Gastroesophageal sphincter (tissue), 4 donors: ENCODE results near the gene FAM228B. TPM values are rescaled to one million over a fixed set of nuclear protein-coding genes. Genes with fewer than 3 reads are reported as not detected.

Source experiments
- ATAC-seq: fragments of 150-250 bp; one replicate; pipeline ENCODE4 v1.9.1; 2016; ENCODE audit warnings: mild to moderate bottlenecking, moderate library complexity
- H3K27ac ChIP-seq, 4 donors: fragments of 200-600 bp; sonication (generic) in 3 of 4; 1 replicate in 3 of 4; 2 replicates in 1 of 4; pipeline ENCODE4 v1.5.1; 2016 to 2019
- H3K27me3 ChIP-seq: fragments of 200-600 bp; sonication (generic); one replicate; pipeline ENCODE4 v1.5.1; 2019
- H3K36me3 ChIP-seq, 2 donors: fragments of 200-600 bp; sonication (generic); one replicate each; pipeline ENCODE4 v1.5.1; 2019; ENCODE audit warnings: control low read depth in 1 of 2
- H3K4me1 ChIP-seq, 3 donors: fragments of 200-600 bp; sonication (generic); 1 replicate in 2 of 3; 2 replicates in 1 of 3; pipeline ENCODE4 v1.5.1; 2016 to 2019; ENCODE audit warnings: control low read depth in 2 of 3
- H3K4me3 ChIP-seq, 2 donors: fragments of 200-600 bp; sonication (generic); one replicate each; pipeline ENCODE4 v1.5.1; 2019; ENCODE audit warnings: mild to moderate bottlenecking in 1 of 2, moderate library complexity in 1 of 2
- H3K9me3 ChIP-seq, 3 donors: fragments of 200-600 bp; sonication (generic); one replicate each; pipeline ENCODE4 v1.5.1; 2017 to 2019; ENCODE audit warnings: control low read depth in 2 of 3
- CTCF ChIP-seq, 4 experiments: fragments of 200-600 bp in 2 of 4; fragments of 450-650 bp in 2 of 4; sonication (generic) in 1 of 4; IDR thresholded peaks; one replicate each; pipeline ENCODE4 v1.5.1; 2017 to 2019; ENCODE audit warnings: antibody characterized with exemption in 4 of 4, mild to moderate bottlenecking in 2 of 4, moderate library complexity in 2 of 4
- EP300 ChIP-seq: sonication (generic); formaldehyde crosslinking; IDR thresholded peaks from one replicate; pipeline ENCODE4 v1.6.1; 2017; ENCODE audit warnings: antibody characterized with exemption, mild to moderate bottlenecking
- POLR2A ChIP-seq, 2 donors: fragments of 450-650 bp; IDR thresholded peaks; one replicate each; pipeline ENCODE4 v1.6.1; 2017; ENCODE audit warnings: antibody characterized with exemption in 2 of 2, mild to moderate bottlenecking in 2 of 2, moderate library complexity in 1 of 2
- POLR2AphosphoS5 ChIP-seq: sonication (generic); formaldehyde crosslinking; IDR thresholded peaks from one replicate; pipeline ENCODE4 v1.6.1; 2017; ENCODE audit warnings: antibody characterized with exemption
- WGBS, 2 donors: methylation state at CpG; one replicate each; pipeline ENCODE4 v1.1.5; 2018; ENCODE audit warnings: low coverage in 1 of 2; 5-methylcytosine and 5-hydroxymethylcytosine counted together
- total RNA-seq, 4 donors: library from RNA; depleted of rRNA; stranded (reverse); fragments of >200 nt; gene quantifications; one replicate each; pipeline ENCODE4 v1.1.0, GENCODE V29; 2016

The FAM228B gene
- total RNA-seq, 4 donors from 2014 or later, result 24.0 to 45.5 (median 30.9) TPM

DNA sequence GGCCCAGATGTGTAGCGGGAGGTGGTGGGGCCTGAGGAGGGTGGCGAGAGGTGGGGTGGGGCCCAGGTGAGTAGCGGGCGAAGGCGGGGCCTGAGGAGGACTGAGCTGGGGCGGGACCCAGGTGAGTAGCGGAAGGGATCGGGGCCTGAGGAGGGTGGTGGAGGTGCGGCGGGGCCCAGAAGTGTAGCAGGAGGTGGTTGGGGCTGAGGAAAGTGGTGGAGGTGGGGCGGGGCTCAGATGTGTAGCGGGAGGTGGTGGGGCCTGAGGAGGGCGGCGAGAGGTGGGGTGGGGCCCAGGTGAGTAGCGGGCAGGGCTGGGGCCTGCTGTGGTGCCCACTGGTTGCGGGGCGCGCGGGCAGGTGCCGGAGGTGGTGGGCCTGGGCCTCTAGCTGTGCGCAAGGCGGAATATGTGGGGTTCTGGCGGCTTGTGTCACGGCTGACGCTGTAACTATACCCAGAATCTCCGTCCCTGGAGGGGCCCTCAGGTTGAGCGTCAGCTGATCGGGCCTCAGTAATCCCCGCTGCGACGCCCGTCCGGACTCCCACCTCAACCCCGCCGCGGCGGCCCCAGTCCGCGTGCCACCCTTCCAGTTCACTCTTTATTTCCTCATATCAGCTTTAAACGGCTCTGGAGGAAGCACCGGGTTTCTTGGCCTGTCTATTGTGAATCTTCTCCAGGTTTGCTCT, 46.3 kb upstream of the FAM228B start:
- TF ChIP-seq EP300, result no peak
- no peak for TF ChIP-seq CTCF (IDR thresholded peaks at IDR 0.05)
- no peak for TF ChIP-seq POLR2AphosphoS5
- no peak for TF ChIP-seq POLR2A (IDR thresholded peaks at IDR 0.05)
- 4% methylated on average over 14 to 24 of the region's 41 CpGs for WGBS, 2 donors
- H3K27me3 ChIP-seq, result no peaks in the 10 kb centered on the region
- H3K4me1 ChIP-seq, result peaks cover 0 to 36% (median 13%) of the 10 kb centered on the region in 3 donors
- peak overlapping the region; percentile 84 to 86 for H3K4me3 ChIP-seq
- H3K9me3 ChIP-seq, result no peaks in the 10 kb centered on the region
- ATAC-seq, result peak; percentile 0
- H3K27ac ChIP-seq, result peak overlapping the region; percentile 52 to 99 (median 94)
- H3K36me3 ChIP-seq, result peaks cover 0 to 61% of the 10 kb centered on the region in 2 donors

DNA sequence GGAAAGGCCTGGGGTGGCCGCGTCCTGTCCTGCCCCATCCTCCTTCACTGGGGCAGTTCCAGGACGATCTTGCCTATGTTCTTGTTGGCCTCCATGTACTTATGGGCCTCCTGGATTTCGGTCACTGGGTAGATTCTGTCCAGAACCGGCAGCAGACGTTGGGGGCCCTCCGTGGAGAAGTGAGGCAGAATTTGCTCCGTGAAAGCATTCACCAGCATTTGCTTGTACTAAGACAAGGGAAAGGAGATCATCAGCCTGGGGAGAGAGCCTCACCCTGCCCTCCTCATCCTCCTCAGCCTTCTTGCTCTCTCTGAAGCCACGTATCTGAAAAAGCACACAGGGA, 45.8 kb upstream of the FAM228B start:
- ATAC-seq, result no peak
- Histone ChIP-seq H3K4me1 (peaks cover 0 to 36% (median 13%) of the 10 kb centered on the region in 3 donors), H3K36me3 (peaks cover 0 to 61% of the 10 kb centered on the region in 2 donors), H3K4me3 (peak overlapping the region; percentile 84 to 86), H3K9me3 (no peaks in the 10 kb centered on the region), H3K27ac (peak overlapping the region; percentile 52 to 99 (median 94)), H3K27me3 (no peaks in the 10 kb centered on the region)
- TF ChIP-seq POLR2A (IDR thresholded peaks at IDR 0.05), result no peak
- TF ChIP-seq EP300, result no peak
- TF ChIP-seq POLR2AphosphoS5, result no peak
- TF ChIP-seq CTCF (IDR thresholded peaks at IDR 0.05), result no peak
- 7 to 14% methylated on average over 2 to 9 of the region's 9 CpGs for WGBS, 2 donors

- TF ChIP-seq POLR2A (IDR thresholded peaks at IDR 0.05) (no peak), CTCF (IDR thresholded peaks at IDR 0.05) (no peak), POLR2AphosphoS5 (no peak), EP300 (no peak)
- H3K4me1 ChIP-seq, result peaks cover 0 to 39% (median 13%) of the 10 kb centered on the region in 3 donors
- peaks cover 0 to 61% of the 10 kb centered on the region in 2 donors for H3K36me3 ChIP-seq
- H3K27me3 ChIP-seq, result no peaks in the 10 kb centered on the region
- WGBS, 2 donors, result 65 to 87% methylated on average over 2 of the region's 2 CpGs
- no peak for ATAC-seq
- H3K4me3 ChIP-seq, result peak overlapping the region; percentile 84 to 86
- H3K9me3 ChIP-seq, result no peaks in the 10 kb centered on the region
- peak overlapping the region; percentile 52 to 99 (median 94) for H3K27ac ChIP-seq
Observed at GRCh38 chr2:24077879-24078278, 45.4 kb upstream of the FAM228B start.

DNA sequence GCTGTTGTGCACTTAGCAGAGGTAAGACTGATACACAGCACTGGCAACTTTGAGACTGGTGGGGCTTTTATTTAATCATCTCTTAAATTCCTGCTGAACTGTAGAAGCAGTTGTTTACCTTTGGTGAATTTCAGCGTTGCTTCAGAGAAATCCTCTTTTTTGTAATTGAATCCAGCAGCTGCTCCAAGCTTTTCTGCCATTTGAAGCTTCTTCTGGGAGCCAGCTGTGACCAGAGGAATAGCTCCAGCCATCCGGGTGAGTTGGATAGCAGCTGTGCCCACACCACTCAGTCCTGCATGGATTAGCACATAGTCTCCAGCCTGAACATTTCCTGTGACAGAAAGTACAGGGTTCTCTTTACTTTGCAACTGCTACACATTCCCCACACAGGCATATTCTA, 42.6 kb upstream of the FAM228B start:
- H3K27me3 ChIP-seq, result no peaks in the 10 kb centered on the region
- H3K27ac ChIP-seq, result no peak overlapping the region
- WGBS, 2 donors, result 38 to 40% methylated on average over 2 of the region's 2 CpGs
- peaks cover 0 to 44% of the 10 kb centered on the region in 2 donors for H3K36me3 ChIP-seq
- TF ChIP-seq POLR2A (IDR thresholded peaks at IDR 0.05) (no peak), CTCF (IDR thresholded peaks at IDR 0.05) (no peak)
- peaks cover 0 to 39% (median 18%) of the 10 kb centered on the region in 3 donors for H3K4me1 ChIP-seq
- H3K4me3 ChIP-seq, result no peak overlapping the region
- no peak for ATAC-seq
- no peaks in the 10 kb centered on the region for H3K9me3 ChIP-seq
